LNCaP clone FGC (cell line): ENCODE data around the gene IL13RA1.
"Not testable (repeated sequence)": the region's sequence is repeated elsewhere in the genome, so short reads cannot be mapped to it uniquely, and the experiment has no call there.

Source experiments
- DNase-seq: peaks from one replicate; pipeline ENCODE4 v3.0.0-alpha.2; 2011; ENCODE audit warnings: low read depth
- H3K4me3 ChIP-seq: 2 replicates; pipeline ENCODE4 v1.5.1; 2011; ENCODE audit warnings: mild to moderate bottlenecking, low read depth, low read length, control low read depth
- CTCF ChIP-seq: IDR thresholded peaks from 2 replicates; pipeline ENCODE4 v1.5.1; 2012; ENCODE audit warnings: mild to moderate bottlenecking; ENCODE audit not compliant: control insufficient read depth, insufficient read depth; ENCODE audit errors: extremely low read depth

IL13RA1 gene

DNA sequence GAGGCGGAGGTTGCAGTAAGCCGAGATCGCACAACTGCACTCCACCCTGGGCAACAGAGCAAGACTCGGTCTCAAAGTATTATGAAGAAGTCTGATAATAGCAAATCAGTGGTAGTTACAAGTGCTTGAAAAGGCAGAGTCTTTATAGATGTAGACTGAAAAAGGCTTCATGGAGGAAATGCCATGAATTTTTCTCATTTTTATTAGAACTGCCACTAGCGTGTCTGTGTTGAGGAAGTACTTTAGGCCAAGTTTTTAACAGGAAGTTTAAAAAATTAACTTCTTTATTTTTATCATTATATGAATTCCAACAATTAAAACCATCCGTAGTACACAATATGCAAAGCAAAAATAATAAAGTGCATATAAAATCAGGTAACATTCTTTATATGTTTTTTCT, 32.8 kb upstream of the IL13RA1 start:
- no peak for TF ChIP-seq CTCF
- no peak overlapping the region for H3K4me3 ChIP-seq
- no peak for DNase-seq

DNA sequence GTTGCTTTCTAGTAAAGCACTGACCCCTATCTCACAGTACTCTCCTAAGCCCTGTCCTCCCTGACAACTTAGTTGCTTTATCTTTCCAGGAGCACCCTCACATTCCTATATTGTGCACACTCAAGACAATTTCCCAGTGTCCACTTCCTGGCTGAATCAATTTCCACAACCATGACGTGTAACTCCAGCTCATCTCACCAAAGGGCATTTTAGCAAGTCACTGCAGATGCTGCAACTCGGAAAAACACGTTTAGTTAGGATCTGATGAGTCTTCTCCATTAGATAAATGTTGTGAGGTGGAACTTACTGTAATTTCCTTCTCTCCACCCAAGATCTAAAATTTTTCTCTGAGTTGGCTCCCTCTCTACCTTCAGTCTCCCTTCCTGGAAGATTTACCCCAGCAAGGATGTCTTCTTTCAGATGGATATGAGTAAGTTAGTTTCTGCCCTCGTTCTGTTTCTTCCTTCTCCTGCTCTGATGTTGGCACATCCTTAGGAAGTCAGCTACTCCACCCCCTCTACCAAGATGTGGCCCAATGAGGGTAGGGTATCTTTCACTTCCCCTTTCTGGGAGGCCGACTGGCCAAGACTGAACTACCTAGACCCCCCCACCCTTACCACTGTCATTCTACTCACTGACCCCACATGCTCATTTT, 28.8 kb upstream of the IL13RA1 start:
- DNase-seq: no peak
- no peak overlapping the region for H3K4me3 ChIP-seq
- no peak for TF ChIP-seq CTCF

DNA sequence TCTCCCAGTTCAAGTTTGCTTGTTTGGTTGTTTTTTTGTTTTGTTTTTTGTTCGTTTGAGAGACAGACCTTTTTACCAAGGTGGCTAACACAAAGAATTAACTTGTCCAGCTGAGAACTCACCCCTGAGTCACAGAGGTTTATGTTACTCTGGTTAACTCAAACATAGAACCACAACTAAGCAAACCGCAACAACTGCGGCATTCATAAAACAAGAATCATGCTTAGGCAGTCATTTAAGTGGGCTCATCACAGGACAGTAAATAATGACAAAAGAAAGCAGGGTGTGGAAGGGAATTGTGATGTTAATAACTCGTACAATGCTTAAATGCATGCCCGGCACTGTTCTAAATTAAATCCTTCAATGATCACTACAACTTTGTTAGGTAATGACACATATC, 24.7 kb upstream of the IL13RA1 start:
- no peak for TF ChIP-seq CTCF

DNA sequence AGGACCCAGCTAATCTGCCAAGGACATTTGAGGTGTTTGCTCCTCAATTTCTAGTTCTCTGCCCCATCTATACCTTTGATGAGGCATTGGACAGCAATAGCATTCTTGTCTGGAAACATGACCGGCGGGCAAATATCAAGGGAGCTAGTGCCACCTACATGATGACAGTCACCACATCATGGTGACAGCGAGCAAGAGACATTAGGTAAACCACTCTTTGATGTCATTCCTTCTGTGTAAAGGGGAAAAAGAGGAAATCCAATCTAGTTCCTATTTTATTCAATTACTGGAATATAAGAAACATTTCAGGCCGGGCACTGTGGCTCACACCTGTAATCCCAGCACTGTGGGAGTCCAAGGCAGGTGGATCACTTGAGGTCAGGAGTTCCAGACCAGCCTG, 20.7 kb upstream of the IL13RA1 start:
- no peak overlapping the region for H3K4me3 ChIP-seq
- no peak for TF ChIP-seq CTCF
- no peak for DNase-seq

More for the DNA sequence above, 24.7 kb upstream of the IL13RA1 start:
- DNase-seq: no peak
- no peak overlapping the region for H3K4me3 ChIP-seq

GRCh38 chrX:118714521-118714920, 12.9 kb upstream of the IL13RA1 start:
- no peak for TF ChIP-seq CTCF
- DNase-seq: no peak
- H3K4me3 ChIP-seq: no peak overlapping the region

- H3K4me3 ChIP-seq, DNase-seq: not testable (repeated sequence)
Observed at GRCh38 chrX:118715917-118716316, 11.5 kb upstream of the IL13RA1 start.

GRCh38 chrX:118716833-118717232, 10.6 kb upstream of the IL13RA1 start:
- not testable (repeated sequence) for DNase-seq

GRCh38 chrX:118717678-118718391, 9.6 kb upstream of the IL13RA1 start:
- no peak for TF ChIP-seq CTCF
- no peak overlapping the region for H3K4me3 ChIP-seq
- no peak for DNase-seq

More at GRCh38 chrX:118716833-118717232, 10.6 kb upstream of the IL13RA1 start:
- H3K4me3 ChIP-seq: not testable (repeated sequence)
